ENCODE data around the gene BTNL2.

Gene BTNL2

DNA sequence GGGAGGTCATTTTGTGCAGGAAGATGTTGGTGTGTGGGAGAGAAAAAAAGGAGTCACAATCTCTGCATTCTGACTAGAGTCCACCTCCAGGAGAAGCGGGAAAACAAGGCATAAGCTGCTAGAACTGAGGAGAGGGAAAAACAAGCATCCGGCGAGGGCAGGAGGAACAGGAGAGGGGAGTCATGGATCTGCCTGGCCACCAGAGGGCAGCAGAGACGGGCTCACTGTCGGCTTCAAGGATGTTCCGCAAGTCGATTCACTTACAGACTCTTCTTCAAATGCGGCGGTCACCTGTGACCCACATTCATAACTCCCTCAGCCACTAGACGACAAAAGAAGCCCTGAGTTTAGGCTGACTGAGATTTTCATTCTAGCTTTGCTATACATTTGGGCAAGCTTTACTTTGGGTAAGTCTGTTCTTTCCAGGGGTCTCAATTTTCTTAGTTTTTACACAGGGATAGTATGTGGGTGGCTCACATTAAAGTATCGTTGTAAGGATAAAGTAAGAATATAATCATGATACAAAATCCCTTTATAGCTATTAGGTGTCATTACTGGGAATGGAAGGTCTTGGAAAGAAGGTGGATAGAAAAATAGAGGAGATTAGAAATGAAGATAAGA lies 6.6 kb upstream of the BTNL2 start:
- DNase-seq (ENCODE audit: low read depth), result peak; percentile 79

DNA sequence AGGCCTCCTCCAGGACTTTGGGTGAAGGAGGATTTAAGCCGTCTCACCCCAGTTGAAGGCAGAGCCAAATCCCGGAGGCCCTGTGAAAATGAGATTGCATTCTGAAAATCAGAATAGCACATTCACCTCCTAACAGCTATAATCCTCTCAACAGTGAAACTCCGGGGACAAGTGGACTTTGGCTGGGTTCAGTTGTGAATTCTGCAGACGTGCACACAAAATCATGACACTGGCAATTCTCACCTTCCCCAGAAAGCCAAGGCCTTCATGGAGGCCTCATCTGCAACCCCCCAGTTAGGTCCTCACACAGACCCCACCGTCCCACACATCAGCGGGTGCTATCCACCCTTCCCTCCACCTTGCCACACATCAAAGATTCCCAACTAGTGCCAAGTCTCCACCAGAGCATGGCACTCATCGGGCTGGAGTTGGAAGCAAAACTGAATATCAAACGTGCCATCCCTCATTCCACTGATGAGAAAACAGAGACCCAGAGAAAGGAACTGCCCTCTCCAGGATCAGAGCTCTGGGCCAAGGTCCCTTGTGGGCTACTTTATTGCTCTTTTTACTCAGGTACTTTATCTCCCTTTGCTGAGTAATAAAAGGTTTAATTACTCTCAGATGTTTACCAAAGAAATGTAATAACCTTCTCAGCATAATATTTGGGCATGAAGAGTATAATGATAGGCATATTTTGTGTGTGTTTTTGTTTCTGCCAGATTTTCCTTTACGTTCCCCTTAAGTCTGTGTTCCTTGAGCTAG lies 4.8 kb upstream of the BTNL2 start:
- DNase-seq (ENCODE audit: low read depth), result no peak

DNA sequence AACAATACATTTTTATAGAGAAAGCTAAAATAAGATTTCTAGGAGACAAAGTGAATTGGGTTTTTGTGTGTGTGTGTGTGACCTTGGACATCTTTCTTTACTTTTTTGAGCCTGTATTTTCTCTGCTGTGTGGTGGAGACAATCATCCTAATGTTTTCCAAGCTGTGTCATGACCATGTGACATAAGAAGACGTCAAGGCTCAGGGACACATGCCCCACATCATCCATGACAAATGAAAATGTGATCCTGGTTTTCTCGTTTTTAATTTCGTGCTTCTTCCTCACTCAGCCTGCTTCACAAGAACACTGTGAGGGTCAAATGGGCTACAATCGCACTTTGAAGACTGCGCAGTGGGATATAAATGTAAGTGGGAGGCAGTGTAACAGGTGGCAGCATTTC lies 3.9 kb upstream of the BTNL2 start:
- no peak for DNase-seq (ENCODE audit: low read depth)

DNA sequence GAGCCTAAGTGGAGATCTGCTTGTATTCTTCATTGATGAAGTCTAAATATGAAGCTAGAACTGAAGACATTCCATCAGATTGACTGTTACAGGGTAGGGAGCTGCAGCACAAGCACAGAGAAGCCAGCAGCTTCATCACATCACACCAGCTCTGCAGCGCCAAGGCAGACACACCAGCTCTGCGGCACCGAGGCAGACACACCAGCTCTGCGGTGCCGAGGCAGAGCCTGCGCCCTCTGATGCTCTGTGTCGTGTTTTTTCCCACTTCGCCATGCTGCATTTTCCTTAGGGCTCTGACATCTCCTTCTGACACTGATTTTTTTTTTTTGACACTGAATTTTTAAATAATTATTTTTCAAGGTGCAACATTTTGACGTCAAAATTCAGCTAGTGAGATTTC lies 784 bp downstream of the BTNL2 start:
- DNase-seq (ENCODE audit: low read depth), result no peak

GRCh38 chr6:32405656-32406055 lies 1.3 kb downstream of the BTNL2 start:
- DNase-seq (ENCODE audit: low read depth), result no peak

DNA sequence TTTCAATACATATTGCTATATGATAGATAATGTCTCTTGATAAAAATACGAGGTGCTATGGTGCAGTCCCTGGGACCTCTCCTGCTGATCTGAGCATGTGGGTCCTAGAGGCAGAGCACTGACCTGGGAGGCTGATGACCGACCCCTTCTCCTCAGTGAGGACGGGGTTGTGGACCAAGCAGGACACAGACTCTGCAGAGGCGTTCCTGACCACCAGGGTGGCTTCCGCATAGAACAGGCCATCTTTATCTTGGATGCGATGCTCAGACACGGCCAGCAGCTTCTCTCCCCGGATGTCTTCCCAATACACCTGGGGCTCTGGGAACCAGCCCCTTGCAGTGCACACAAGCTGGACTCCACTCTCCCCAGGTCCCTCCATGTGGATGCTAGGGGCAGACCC lies 4.2 kb downstream of the BTNL2 start:
- no peak for DNase-seq (ENCODE audit: low read depth)

GRCh38 chr6:32401284-32401963 lies 5.6 kb downstream of the BTNL2 start:
- DNase-seq (ENCODE audit: low read depth), result no peak

GRCh38 chr6:32397252-32397920 lies 9.6 kb downstream of the BTNL2 start:
- no peak for DNase-seq (ENCODE audit: low read depth)

DNA sequence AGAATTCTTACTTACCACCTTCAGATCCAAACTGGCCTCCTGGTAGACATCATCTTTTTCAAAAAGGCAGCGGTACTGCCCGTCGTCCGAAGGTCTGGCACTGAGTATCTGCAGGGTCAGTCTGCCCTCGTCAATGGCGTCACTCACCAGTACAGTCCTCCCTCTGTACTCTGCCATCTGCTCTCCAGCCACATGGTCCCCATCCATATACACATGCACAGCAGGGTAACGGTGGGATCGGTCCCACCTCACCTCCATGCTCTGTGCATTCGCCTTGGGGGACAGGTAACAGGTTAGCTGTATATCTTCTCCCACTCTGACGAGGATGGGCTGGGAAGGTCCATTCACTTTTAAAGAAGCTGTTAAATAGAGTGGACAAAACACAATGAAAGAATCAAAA lies 11.0 kb downstream of the BTNL2 start:
- no peak for DNase-seq (ENCODE audit: low read depth)

- no peak for DNase-seq (ENCODE audit: low read depth)
Measured at GRCh38 chr6:32393665-32394420, 13.1 kb downstream of the BTNL2 start.

DNA sequence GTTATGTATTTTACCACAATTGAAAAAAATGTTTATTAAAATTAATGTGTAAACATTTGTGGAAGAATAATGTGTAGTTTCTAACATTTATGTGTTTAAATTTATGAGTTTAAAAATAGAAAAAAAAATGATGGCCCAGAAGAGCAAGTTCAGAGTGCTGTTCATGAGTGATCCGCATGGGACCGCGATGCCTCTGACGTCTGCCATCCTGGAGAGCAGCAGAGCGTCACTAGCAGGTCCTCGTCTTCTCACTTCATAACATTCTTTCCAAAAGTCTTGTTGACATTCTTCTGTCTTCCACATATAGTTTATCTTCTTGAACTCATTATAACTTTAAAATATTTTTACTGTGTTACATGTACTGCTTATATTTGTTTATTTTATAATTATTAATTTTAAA lies 15.5 kb downstream of the BTNL2 start:
- no peak for DNase-seq (ENCODE audit: low read depth)

- DNase-seq (ENCODE audit: low read depth), result no peak
Measured at GRCh38 chr6:32387589-32388340, 19.2 kb downstream of the BTNL2 start.

DNA sequence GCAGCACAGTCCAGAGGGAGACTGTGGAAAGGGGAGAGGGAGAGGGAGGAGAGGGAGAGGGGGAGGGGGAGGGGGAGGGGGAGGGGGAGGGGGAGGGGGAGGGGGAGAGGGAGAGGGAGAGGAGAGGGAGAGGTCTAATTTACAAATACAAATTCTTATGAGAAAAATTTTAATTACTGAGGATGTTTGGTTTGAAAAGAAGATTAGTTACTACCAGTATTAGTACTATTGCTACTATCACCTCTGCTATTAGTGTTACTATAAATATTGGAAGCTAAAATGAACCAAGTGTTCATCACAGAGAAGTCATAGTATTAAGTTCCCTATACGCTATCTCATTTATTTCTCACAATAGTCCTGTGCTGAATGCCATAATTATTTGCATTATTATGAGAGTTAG lies 20.9 kb downstream of the BTNL2 start:
- no peak for DNase-seq (ENCODE audit: low read depth)

GRCh38 chr6:32382757-32383420 lies 24.1 kb downstream of the BTNL2 start:
- DNase-seq (ENCODE audit: low read depth), result no peak

- DNase-seq (ENCODE audit: low read depth), result no peak
Measured at GRCh38 chr6:32379545-32379944, 27.4 kb downstream of the BTNL2 start.

GRCh38 chr6:32375739-32376529 lies 31.0 kb downstream of the BTNL2 start:
- DNase-seq (ENCODE audit: low read depth), result no peak

DNA sequence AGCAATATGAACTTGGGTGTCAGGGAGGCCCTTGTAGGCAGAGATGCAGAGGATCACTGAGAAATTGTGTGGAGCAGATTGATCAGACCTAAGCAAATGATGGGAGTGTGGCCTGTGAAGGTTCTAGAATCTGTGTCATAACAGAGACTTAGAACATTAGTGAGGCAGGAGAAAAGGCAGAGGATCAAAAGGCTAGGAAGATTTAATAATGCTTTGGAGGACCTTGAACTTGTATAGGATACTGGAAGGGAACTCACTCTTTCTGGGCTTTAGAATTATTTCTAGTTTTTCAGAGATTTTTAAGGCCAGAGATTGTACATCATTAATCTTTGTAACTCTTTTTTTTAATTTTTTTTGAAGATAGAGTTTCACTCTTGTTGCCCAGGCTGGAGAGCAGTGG lies 35.2 kb downstream of the BTNL2 start, which contains the start of gene TSBP1:
Gene TSBP1, minus strand, starts transcription at position 101 of the 400 bp plus-strand sequence. CDS start 197 bp downstream, outside the sequence.
- DNase-seq (ENCODE audit: low read depth), result no peak

DNA sequence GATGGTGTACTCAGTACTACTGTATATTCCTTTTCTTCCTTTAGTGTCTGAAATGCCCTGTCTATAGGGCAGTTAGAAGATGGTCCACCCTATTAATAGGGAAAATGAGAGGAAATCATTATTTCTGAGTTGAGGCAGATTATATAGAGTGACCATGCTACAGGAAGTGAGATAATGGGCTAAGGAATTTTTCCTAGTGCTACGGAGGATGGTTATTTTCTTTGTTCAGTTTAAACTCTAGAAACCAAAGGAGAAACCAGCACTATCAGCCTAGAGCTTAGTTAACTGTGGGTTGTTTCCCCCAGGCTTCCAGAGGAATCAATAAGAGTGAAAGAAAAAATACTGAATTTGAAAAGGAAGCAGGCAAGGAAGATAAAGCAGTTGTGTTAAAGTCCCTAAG lies 35.8 kb downstream of the BTNL2 start:
- DNase-seq (ENCODE audit: low read depth), result no peak

GRCh38 chr6:32370505-32370904 lies 36.5 kb downstream of the BTNL2 start:
- DNase-seq (ENCODE audit: low read depth), result no peak

- DNase-seq (ENCODE audit: low read depth), result no peak
Measured at GRCh38 chr6:32369660-32370059, 37.3 kb downstream of the BTNL2 start.
